B cell (primary cell): ENCODE results near the gene WDFY4. TPM values are rescaled to one million over a fixed set of nuclear protein-coding genes. Genes with fewer than 3 reads are reported as not detected.

Experiments used
- ATAC-seq: fragments of 200-7000 bp; cut with Tn5 transposase; one replicate; pipeline ENCODE4 v1.10.0; 2021; ENCODE audit warnings: low read depth, mild to moderate bottlenecking, moderate number of reproducible peaks, moderate library complexity
- CTCF ChIA-PET: fragments of 350-600 bp; sonication (Branson Sonifier 250); formaldehyde crosslinking; loops from one replicate; lab custom pipeline; 2021; ENCODE audit warnings: antibody characterized with exemption, inconsistent platforms; lab: Charles Lee
- POLR2A ChIA-PET: fragments of 350-600 bp; sonication (Branson Sonifier 250); formaldehyde crosslinking; loops from one replicate; lab custom pipeline; 2021; ENCODE audit warnings: antibody characterized with exemption; lab: Charles Lee
- DNase-seq: peaks from one replicate; pipeline ENCODE4 v3.0.0; 2013
- H2AFZ ChIP-seq: 2 replicates; pipeline ENCODE4 v1.6.1; 2012; ENCODE audit warnings: mild to moderate bottlenecking, low read depth, low read length; ENCODE audit not compliant: insufficient read depth, poor library complexity, severe bottlenecking
- H3K27ac ChIP-seq, 2 donors: 1 replicate in 1 of 2; 2 replicates in 1 of 2; pipeline ENCODE4 v1.5.1; 2012 to 2013; ENCODE audit warnings: low read length in 2 of 2, mild to moderate bottlenecking in 2 of 2, moderate library complexity in 1 of 2
- H3K27me3 ChIP-seq, 4 experiments: fragments of 200-600 bp in 1 of 4; sonication (generic) in 1 of 4; replicated peaks in 1 of 4; 1 replicate in 2 of 4; 2 replicates in 2 of 4; pipeline versions ENCODE4 v1.6.1 to v1.7.0; 2013 to 2016; ENCODE audit warnings: low read length in 3 of 4, mild to moderate bottlenecking in 2 of 4, mixed read lengths in 1 of 4, moderate library complexity in 1 of 4; ENCODE audit not compliant: insufficient read depth in 4 of 4, control insufficient read depth in 3 of 4; ENCODE audit errors: control extremely low read depth in 1 of 4
- H3K36me3 ChIP-seq, 2 experiments: replicated peaks in 1 of 2; 1 replicate in 1 of 2; 2 replicates in 1 of 2; pipeline versions ENCODE4 v1.6.1 to v1.7.1; 2013; ENCODE audit warnings: low read length in 1 of 2; ENCODE audit not compliant: insufficient read depth in 2 of 2, control insufficient read depth in 1 of 2; ENCODE audit errors: control extremely low read depth in 1 of 2, extremely low read depth in 1 of 2
- H3K4me1 ChIP-seq, 2 donors: fragments of 200-600 bp in 1 of 2; sonication (generic) in 1 of 2; 1 replicate in 1 of 2; 2 replicates in 1 of 2; pipeline versions ENCODE4 v1.5.1 to v1.6.1; 2013 to 2017; ENCODE audit warnings: low read length in 2 of 2; ENCODE audit not compliant: control insufficient read depth in 2 of 2, insufficient read depth in 2 of 2
- H3K4me2 ChIP-seq: replicated peaks from 2 replicates; pipeline ENCODE3; 2012; ENCODE audit warnings: mild to moderate bottlenecking, low read depth, low read length; ENCODE audit not compliant: poor library complexity, severe bottlenecking
- H3K4me3 ChIP-seq, 5 experiments: fragments of 200-600 bp in 1 of 5; sonication (generic) in 1 of 5; 1 replicate in 3 of 5; 2 replicates in 2 of 5; pipeline versions ENCODE4 v1.5.1 to v1.7.0; 2011 to 2016; ENCODE audit warnings: low read length in 4 of 5, mild to moderate bottlenecking in 4 of 5, low read depth in 2 of 5, control low read depth in 1 of 5, moderate library complexity in 1 of 5; ENCODE audit not compliant: insufficient read depth in 1 of 5; ENCODE audit errors: control extremely low read depth in 1 of 5, extremely low read depth in 1 of 5
- H3K79me2 ChIP-seq: fragments of 200-600 bp; sonication (generic); one replicate; pipeline ENCODE4 v1.6.0; 2016; ENCODE audit warnings: low read length; ENCODE audit not compliant: control insufficient read depth, insufficient read depth
- H3K9ac ChIP-seq: fragments of 200-600 bp; sonication (generic); 2 replicates; pipeline ENCODE4 v1.6.1; 2017; ENCODE audit warnings: mild to moderate bottlenecking, low read length, moderate library complexity
- H3K9me3 ChIP-seq, 3 donors: one replicate each; pipeline versions ENCODE4 v1.6.1 to v1.7.1; 2013; ENCODE audit warnings: low read length in 2 of 3; ENCODE audit not compliant: control insufficient read depth in 2 of 3, insufficient read depth in 1 of 3; ENCODE audit errors: control extremely low read depth in 1 of 3
- H4K20me1 ChIP-seq: 2 replicates; pipeline ENCODE4 v1.6.0; 2012; ENCODE audit warnings: mild to moderate bottlenecking, low read length; ENCODE audit not compliant: insufficient read depth, control insufficient read depth, poor library complexity, severe bottlenecking
- H3K27ac Mint-ChIP-seq: one replicate; pipeline ENCODE4 v1.8.0; 2021; ENCODE audit warnings: mixed read lengths
- H3K27me3 Mint-ChIP-seq: one replicate; pipeline ENCODE4 v1.8.0; 2021; ENCODE audit warnings: mixed read lengths
- H3K4me1 Mint-ChIP-seq: one replicate; pipeline ENCODE4 v1.8.0; 2021; ENCODE audit warnings: mixed read lengths
- H3K4me3 Mint-ChIP-seq: one replicate; pipeline ENCODE4 v1.8.0; 2021; ENCODE audit warnings: mixed read lengths
- H3K9me3 Mint-ChIP-seq: one replicate; pipeline ENCODE4 v1.8.0; 2022; ENCODE audit warnings: mixed read lengths; ENCODE audit not compliant: insufficient read depth
- EZH2 ChIP-seq: IDR thresholded peaks from 2 replicates; pipeline ENCODE4 v1.6.1; 2012; ENCODE audit warnings: borderline replicate concordance, low read depth, mild to moderate bottlenecking, moderate library complexity, low read length; ENCODE audit not compliant: insufficient read depth, poor library complexity, severe bottlenecking
- WGBS: methylation state at CpG from one replicate; pipeline ENCODE4 v1.1.5; 2013; ENCODE audit warnings: missing lambda C conversion rate; ENCODE audit not compliant: insufficient coverage; 5-methylcytosine and 5-hydroxymethylcytosine counted together
- intact Hi-C: fragments of 100-400 bp; cut with micrococcal nuclease; formaldehyde crosslinking; loops from one replicate; pipeline ENCODE4 v1.10.0; 2022
- polyA plus RNA-seq: library from polyadenylated mRNA; depleted of rRNA; stranded (reverse); fragments of >200 nt; gene quantifications from 2 replicates; pipeline ENCODE4 v1.2.3, GENCODE V29; 2012
- total RNA-seq, 2 donors: library from RNA; stranded (reverse); fragments of 120-200 nt in 1 of 2; gene quantifications; 1 replicate in 1 of 2; 2 replicates in 1 of 2; pipeline versions ENCODE4 v1.2.3 to v1.2.4, GENCODE V29; 2013 to 2022
- TF ChIP-seq, protein P1 (sequence below): fragments of 200-600 bp; IDR thresholded peaks from one replicate; pipeline ENCODE4 v1.8.0; 2022; ENCODE audit warnings: antibody characterized with exemption, mild to moderate bottlenecking

The WDFY4 gene
- total and polyA plus RNA-seq, 2 donors (not counting 1 experiment from before 2014, with no cell fraction given) = 262 to 560 TPM

DNA sequence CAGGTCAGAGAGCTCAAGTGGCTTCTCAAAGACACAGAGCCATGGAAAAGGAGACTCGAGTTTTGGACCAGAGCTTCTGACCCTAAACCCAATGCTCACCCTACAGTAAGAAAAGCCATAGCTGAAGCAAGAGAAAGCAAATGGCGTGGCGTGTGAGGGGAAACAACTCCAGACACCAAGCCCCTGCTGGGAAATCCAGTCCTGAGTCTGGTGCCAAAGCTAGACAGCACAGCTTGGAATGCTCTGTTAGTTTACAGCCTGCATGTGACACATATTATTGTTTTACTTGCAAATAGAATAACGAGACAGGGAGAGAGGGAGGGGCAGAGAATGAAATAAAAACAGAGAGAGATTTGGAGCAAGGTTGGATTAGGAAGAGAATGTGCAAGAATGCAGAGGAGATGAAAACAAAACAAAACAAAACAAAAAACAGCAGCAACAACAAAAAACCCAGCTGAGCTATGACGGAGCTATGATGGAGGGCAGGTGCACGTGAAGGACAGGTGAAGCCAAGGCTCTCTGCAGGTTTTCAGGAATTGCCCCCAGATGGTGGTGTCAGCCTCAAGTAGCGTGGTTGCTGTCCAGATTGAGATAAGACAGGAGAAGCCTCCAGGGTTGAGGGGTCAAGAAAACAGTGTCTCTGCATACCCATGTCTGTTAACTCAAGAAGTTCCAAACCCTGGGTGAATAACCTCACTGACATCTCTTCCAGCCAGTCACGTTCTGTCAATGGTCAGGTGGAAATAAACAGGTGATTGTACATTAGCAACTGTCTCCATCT lies 324.7 kb downstream of the WDFY4 start:
- no peak overlapping the region for H3K27ac Mint-ChIP-seq
- no peaks in the 10 kb centered on the region for H3K36me3 ChIP-seq
- no peak overlapping the region for H2AFZ ChIP-seq
- H3K4me2 ChIP-seq = no peak overlapping the region
- H3K27me3 Mint-ChIP-seq = peaks cover 3% of the 10 kb centered on the region
- H3K4me3 ChIP-seq = no peak overlapping the region
- CTCF ChIA-PET = no interaction called here
- WGBS = 91% methylated on average over 6 of the region's 8 CpGs
- no peak for ATAC-seq
- H3K4me3 Mint-ChIP-seq = no peak overlapping the region
- no peak for DNase-seq
- H3K9me3 ChIP-seq = no peaks in the 10 kb centered on the region
- no peak overlapping the region for H3K9ac ChIP-seq
- no peaks in the 10 kb centered on the region for H4K20me1 ChIP-seq
- no peak overlapping the region for H3K27ac ChIP-seq
- intact Hi-C loops = no loop called here
- no peaks in the 10 kb centered on the region for H3K9me3 Mint-ChIP-seq
- no peaks in the 10 kb centered on the region for H3K4me1 ChIP-seq
- H3K79me2 ChIP-seq = no peaks in the 10 kb centered on the region
- TF ChIP-seq, protein P1, sequence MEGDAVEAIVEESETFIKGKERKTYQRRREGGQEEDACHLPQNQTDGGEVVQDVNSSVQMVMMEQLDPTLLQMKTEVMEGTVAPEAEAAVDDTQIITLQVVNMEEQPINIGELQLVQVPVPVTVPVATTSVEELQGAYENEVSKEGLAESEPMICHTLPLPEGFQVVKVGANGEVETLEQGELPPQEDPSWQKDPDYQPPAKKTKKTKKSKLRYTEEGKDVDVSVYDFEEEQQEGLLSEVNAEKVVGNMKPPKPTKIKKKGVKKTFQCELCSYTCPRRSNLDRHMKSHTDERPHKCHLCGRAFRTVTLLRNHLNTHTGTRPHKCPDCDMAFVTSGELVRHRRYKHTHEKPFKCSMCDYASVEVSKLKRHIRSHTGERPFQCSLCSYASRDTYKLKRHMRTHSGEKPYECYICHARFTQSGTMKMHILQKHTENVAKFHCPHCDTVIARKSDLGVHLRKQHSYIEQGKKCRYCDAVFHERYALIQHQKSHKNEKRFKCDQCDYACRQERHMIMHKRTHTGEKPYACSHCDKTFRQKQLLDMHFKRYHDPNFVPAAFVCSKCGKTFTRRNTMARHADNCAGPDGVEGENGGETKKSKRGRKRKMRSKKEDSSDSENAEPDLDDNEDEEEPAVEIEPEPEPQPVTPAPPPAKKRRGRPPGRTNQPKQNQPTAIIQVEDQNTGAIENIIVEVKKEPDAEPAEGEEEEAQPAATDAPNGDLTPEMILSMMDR = no peak
- no peak for TF ChIP-seq EZH2
- no peaks in the 10 kb centered on the region for H3K4me1 Mint-ChIP-seq
- POLR2A ChIA-PET = no interaction called here
- no peaks in the 10 kb centered on the region for H3K27me3 ChIP-seq

DNA sequence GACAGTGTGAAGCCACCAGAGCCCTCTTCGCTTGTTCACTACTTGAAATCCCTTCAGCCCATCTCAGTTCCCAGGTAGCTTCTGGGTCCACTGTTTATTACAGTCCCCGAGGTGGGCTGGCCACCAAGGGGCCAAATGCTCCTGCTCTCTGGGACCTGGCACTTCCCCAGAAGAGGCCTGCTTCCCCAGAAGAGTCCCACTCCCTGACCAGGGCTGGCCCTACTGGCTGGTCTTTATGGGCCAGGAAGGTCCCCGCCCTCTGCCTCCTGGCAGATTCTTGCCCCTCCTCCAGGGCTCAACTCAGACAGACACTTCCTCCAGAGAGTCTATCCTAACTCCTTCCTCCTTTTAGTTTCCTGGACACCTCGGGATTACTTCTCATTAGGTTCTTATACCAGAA lies 325.6 kb downstream of the WDFY4 start:
- ChIA-PET CTCF (no interaction called here), POLR2A (interaction anchor here (0.6 kb wide), 1 partner anchor 142 kb away, joined by 3 read pairs; no protein-coding TSS in a partner anchor)
- intact Hi-C loops = no loop called here
- H3K4me1 Mint-ChIP-seq = no peaks in the 10 kb centered on the region
- no peaks in the 10 kb centered on the region for H3K27me3 ChIP-seq
- H3K9me3 ChIP-seq = no peaks in the 10 kb centered on the region
- no peaks in the 10 kb centered on the region for H3K36me3 ChIP-seq
- H3K4me2 ChIP-seq = no peak overlapping the region
- WGBS = 62% methylated on average over 2 of the region's 4 CpGs
- H3K4me3 Mint-ChIP-seq = no peak overlapping the region
- no peak overlapping the region for H3K27ac ChIP-seq
- H3K27me3 Mint-ChIP-seq = peaks cover 7% of the 10 kb centered on the region
- H4K20me1 ChIP-seq = no peaks in the 10 kb centered on the region
- H3K4me3 ChIP-seq = no peak overlapping the region
- H3K79me2 ChIP-seq = no peaks in the 10 kb centered on the region
- TF ChIP-seq, protein P1 = no peak
- no peak for TF ChIP-seq EZH2
- no peak overlapping the region for H2AFZ ChIP-seq
- no peak for DNase-seq
- no peak overlapping the region for H3K9ac ChIP-seq
- H3K9me3 Mint-ChIP-seq = no peaks in the 10 kb centered on the region
- no peak for ATAC-seq
- no peak overlapping the region for H3K27ac Mint-ChIP-seq
- no peaks in the 10 kb centered on the region for H3K4me1 ChIP-seq
